GM12878 (cell line): ENCODE data around the gene S100A6. TPM values are rescaled to one million over a fixed set of nuclear protein-coding genes. Genes with fewer than 3 reads are reported as not detected.

Source experiments
- ATAC-seq: fragments of 200-7000 bp; cut with Tn5 transposase; 3 replicates; pipeline ENCODE4 v1.9.1; 2020; ENCODE audit warnings: mild to moderate bottlenecking, moderate library complexity
- BruUV-seq: library from RNA; stranded (reverse); fragments of 400-500 nt; replicated peaks from 2 replicates; lab custom pipeline; 2021; lab: Mats Ljungman, UMichigan
- CTCF ChIA-PET: fragments of 300-600 bp; sonication (Branson Sonifier 250); formaldehyde crosslinking; extraction: SDS; loops from one replicate; lab custom pipeline; 2021; ENCODE audit warnings: inconsistent platforms; lab: Yijun Ruan, JAX
- POLR2A ChIA-PET: fragments of 350-600 bp; formaldehyde crosslinking; extraction: SDS; loops from one replicate; lab custom pipeline; 2021; ENCODE audit warnings: inconsistent platforms; lab: Charles Lee
- RAD21 ChIA-PET: fragments of 300-600 bp; sonication (Branson Sonifier 250); formaldehyde crosslinking; loops from one replicate; lab custom pipeline; 2023; ENCODE audit warnings: antibody characterized with exemption; ENCODE audit not compliant: unreplicated experiment; lab: Charles Lee
- SMC1A ChIA-PET: fragments of 300-600 bp; sonication (Branson Sonifier 250); formaldehyde crosslinking; loops from one replicate; lab custom pipeline; 2023; ENCODE audit not compliant: unreplicated experiment, uncharacterized antibody; lab: Charles Lee
- DNase-seq: peaks from one replicate; pipeline ENCODE4 v3.0.0-alpha.2; 2011; ENCODE audit warnings: low read depth, low spot score
- FAIRE-seq: peaks from 3 replicates; lab custom pipeline; 2011; peaks lifted over from hg19 to GRCh38; lab: Jason Lieb, UNC
- H2AFZ ChIP-seq: 2 replicates; pipeline ENCODE4 v1.6.0; 2011; ENCODE audit warnings: low read depth, low read length, control low read depth; ENCODE audit not compliant: control insufficient read depth
- H3K27ac ChIP-seq: 2 replicates; pipeline ENCODE4 v1.5.1; 2011; ENCODE audit warnings: control low read depth; ENCODE audit not compliant: control insufficient read depth, insufficient read depth
- H3K27me3 ChIP-seq, 2 experiments: replicated peaks in 1 of 2; 2 replicates each; pipeline versions ENCODE4 v1.6.0 to v1.6.1; 2011; ENCODE audit warnings: low read length in 1 of 2; ENCODE audit not compliant: control insufficient read depth in 2 of 2, insufficient read depth in 2 of 2
- H3K36me3 ChIP-seq, 2 experiments: 2 replicates each; pipeline ENCODE4 v1.5.1; 2011; ENCODE audit warnings: low read length in 1 of 2; ENCODE audit not compliant: control insufficient read depth in 2 of 2, insufficient read depth in 2 of 2
- H3K4me1 ChIP-seq: 2 replicates; pipeline ENCODE4 v1.6.1; 2011; ENCODE audit warnings: mild to moderate bottlenecking, low read length, moderate library complexity, mixed read lengths; ENCODE audit not compliant: control insufficient read depth, insufficient read depth
- H3K4me2 ChIP-seq: 2 replicates; pipeline ENCODE4 v1.6.0; 2011; ENCODE audit warnings: control low read depth; ENCODE audit not compliant: control insufficient read depth, insufficient read depth
- H3K4me3 ChIP-seq: fragments of 200-600 bp; sonication (generic); 2 replicates; pipeline ENCODE4 v1.5.1; 2016
- H3K79me2 ChIP-seq: 2 replicates; pipeline ENCODE4 v1.6.0; 2011; ENCODE audit warnings: low read length; ENCODE audit not compliant: control insufficient read depth, insufficient read depth
- H3K9ac ChIP-seq: 2 replicates; pipeline ENCODE4 v1.8.0; 2011; ENCODE audit warnings: low read length, control low read depth, mixed read lengths; ENCODE audit not compliant: control insufficient read depth, insufficient read depth
- H3K9me3 ChIP-seq: replicated peaks from 3 replicates; pipeline ENCODE4 v1.5.1; 2011; ENCODE audit warnings: mild to moderate bottlenecking, low read length; ENCODE audit not compliant: control insufficient read depth, insufficient read depth
- H4K20me1 ChIP-seq: 2 replicates; pipeline ENCODE4 v1.6.0; 2011; ENCODE audit not compliant: control insufficient read depth, insufficient read depth
- EGR1 ChIP-seq, 2 experiments: IDR thresholded peaks; 1 replicate in 1 of 2; 2 replicates in 1 of 2; pipeline ENCODE4 v1.6.1; 2011 to 2012; ENCODE audit warnings: low read depth in 2 of 2, low read length in 2 of 2, borderline replicate concordance in 1 of 2, mild to moderate bottlenecking in 1 of 2, moderate library complexity in 1 of 2
- FOXM1 ChIP-seq: IDR thresholded peaks from 2 replicates; pipeline ENCODE4 v1.6.1; 2012; ENCODE audit warnings: low read depth, mild to moderate bottlenecking, inconsistent platforms, low read length, moderate library complexity
- IRF4 ChIP-seq: IDR thresholded peaks from 2 replicates; pipeline ENCODE4 v1.6.1; 2011; ENCODE audit warnings: low read depth, low read length
- JUND ChIP-seq: IDR thresholded peaks from 2 replicates; pipeline ENCODE4 v1.6.1; 2012; ENCODE audit warnings: low read depth, mild to moderate bottlenecking, low read length, improper control_type of control experiment, moderate library complexity
- LARP7 ChIP-seq: fragments of 450-650 bp; IDR thresholded peaks from 2 replicates; pipeline ENCODE4 v1.6.1; 2017; ENCODE audit warnings: mild to moderate bottlenecking
- MEF2B ChIP-seq: fragments of 450-650 bp; IDR thresholded peaks from 2 replicates; pipeline ENCODE4 v1.6.1; 2018; ENCODE audit warnings: mild to moderate bottlenecking, moderate library complexity; ENCODE audit not compliant: partially characterized antibody, poor library complexity, severe bottlenecking
- MTA3 ChIP-seq: IDR thresholded peaks from 2 replicates; pipeline ENCODE4 v1.6.1; 2012; ENCODE audit warnings: low read length, inconsistent platforms, borderline replicate concordance
- SRF ChIP-seq, 2 experiments: IDR thresholded peaks; 2 replicates each; pipeline ENCODE4 v1.6.1; 2011; ENCODE audit warnings: low read depth in 2 of 2, low read length in 2 of 2, mild to moderate bottlenecking in 1 of 2, moderate library complexity in 1 of 2
- WRNIP1 ChIP-seq: IDR thresholded peaks from 2 replicates; pipeline ENCODE4 v1.6.1; 2011; ENCODE audit warnings: low read depth, low read length, improper control_type of control experiment, borderline replicate concordance
- WGBS: methylation state at CpG from one replicate; pipeline ENCODE4 v1.1.6; 2016; ENCODE audit warnings: low lambda C conversion rate; ENCODE audit not compliant: insufficient replicate concordance, insufficient coverage; ENCODE audit errors: missing lambda C conversion rate; 5-methylcytosine and 5-hydroxymethylcytosine counted together
- in situ Hi-C: fragments of 300-500 bp; cut with MboI; formaldehyde crosslinking; loops from 9 replicates; pipeline ENCODE4 v1.14.3; 2018; ENCODE audit warnings: mixed read lengths
- intact Hi-C: fragments of 100-400 bp; cut with micrococcal nuclease; formaldehyde crosslinking; loops from one replicate; pipeline ENCODE4 v1.14.2; 2022; ENCODE audit not compliant: unreplicated experiment
- polyA plus RNA-seq, 11 experiments: library from polyadenylated mRNA; depleted of rRNA in 4 of 11; unstranded in 6 of 11; stranded (reverse) in 5 of 11; fragments of >200 nt; fragmentation: Nextera tagmentation in 4 of 11; fragmentation: Illumina TruSeq in 1 of 11; extraction: Ambion mirVana in 4 of 11; extraction: Trizol in 1 of 11; gene quantifications; 1 replicate in 1 of 11; 2 replicates in 10 of 11; pipeline versions ENCODE4 v1.2.1 to v1.2.3, GENCODE V29; 2011 to 2016; ENCODE audit warnings: inconsistent platforms in 2 of 11, missing spikeins in 2 of 11, low read depth in 1 of 11
- total RNA-seq, 4 experiments: library from RNA; depleted of rRNA in 3 of 4; stranded (reverse); fragments of >200 nt in 3 of 4; fragmentation: Illumina TruSeq in 1 of 4; extraction: Trizol in 1 of 4; gene quantifications; 2 replicates each; pipeline versions ENCODE4 v1.2.1 to v1.2.3, GENCODE V29; 2013 to 2021
- TF ChIP-seq, protein P1 (sequence below): fragments of 450-650 bp; IDR thresholded peaks from 2 replicates; pipeline ENCODE4 v1.6.1; 2014; ENCODE audit warnings: mild to moderate bottlenecking
- TF ChIP-seq, protein P2 (sequence below): fragments of 450-650 bp; IDR thresholded peaks from 2 replicates; pipeline ENCODE4 v1.6.1; 2017; ENCODE audit warnings: mild to moderate bottlenecking
- TF ChIP-seq, protein P3 (sequence below): IDR thresholded peaks from 2 replicates; pipeline ENCODE4 v1.6.1; 2011; ENCODE audit warnings: low read depth, low read length, improper control_type of control experiment, borderline replicate concordance
- TF ChIP-seq, protein P4 (sequence below): IDR thresholded peaks from 2 replicates; pipeline ENCODE4 v1.6.1; 2012; ENCODE audit warnings: improper control_type of control experiment, low read depth, low read length; ENCODE audit not compliant: insufficient replicate concordance

The S100A6 gene
- total and polyA plus RNA-seq, 10 of the 15 experiments (the other 5 are each of a cell fraction or from before 2014, with no cell fraction given), result 7.2 to 121 (median 45.7) TPM

DNA sequence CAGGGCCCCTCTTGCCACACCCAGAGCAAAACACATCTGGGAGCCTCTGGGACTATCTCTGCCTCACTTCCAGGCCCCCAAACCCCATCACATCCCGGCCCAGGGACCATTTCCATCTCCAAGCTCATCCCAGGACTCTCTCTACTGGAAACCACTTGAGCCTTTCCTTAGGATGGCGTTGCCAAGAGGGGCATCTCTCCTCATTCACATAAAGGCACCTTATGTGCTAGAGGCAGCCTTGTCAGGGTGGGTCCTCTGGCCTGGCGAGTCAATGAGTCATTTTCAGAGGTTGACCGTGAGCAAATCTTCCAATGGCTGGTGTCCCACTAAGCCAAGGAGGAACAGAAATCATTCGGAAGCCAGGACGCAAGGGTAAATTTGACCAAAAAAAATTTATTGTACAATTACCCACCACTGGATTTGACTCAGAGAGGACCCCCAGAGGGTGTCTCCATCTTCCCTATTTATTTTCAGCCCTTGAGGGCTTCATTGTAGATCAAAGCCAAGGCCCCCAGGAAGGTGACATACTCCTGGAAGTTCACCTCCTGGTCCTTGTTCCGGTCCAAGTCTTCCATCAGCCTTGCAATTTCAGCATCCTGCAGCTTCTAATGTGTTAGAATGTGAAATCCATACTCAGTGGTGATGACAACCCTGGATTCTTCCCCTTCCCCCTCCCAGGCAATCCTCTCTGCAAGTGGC lies 1.4 kb downstream of the S100A6 start:
- peaks cover 12% of the 10 kb centered on the region for H3K4me1 ChIP-seq
- FAIRE-seq, result no peak
- ChIA-PET RAD21 (interaction anchor here (0.6 to 6.4 kb wide), 13 partner anchors 10 to 801 kb away, joined by 3 to 74 read pairs (median 5); partner anchors contain the start of genes S100A13, S100A2 and S100A4), CTCF (interaction anchor here (0.5 to 8.6 kb wide), 14 partner anchors 9 to 453 kb away, joined by 3 to 216 read pairs (median 4); partner anchors contain the start of genes RAB13, S100A13, S100A16 and S100A2), POLR2A (interaction anchor here (0.5 to 3.2 kb wide), 8 partner anchors 9 to 635 kb away, joined by 3 to 29 read pairs (median 7); partner anchors contain the start of genes CHTOP, S100A2 and S100A4), SMC1A (interaction anchor here (0.9 to 5.6 kb wide), 11 partner anchors 10 to 188 kb away, joined by 3 to 72 read pairs (median 10); partner anchors contain the start of genes S100A2 and S100A4)
- H3K36me3 ChIP-seq, result no peaks in the 10 kb centered on the region
- H2AFZ ChIP-seq, result no peak overlapping the region
- in situ Hi-C loops, result no loop called here
- H3K27me3 ChIP-seq, result no peaks in the 10 kb centered on the region
- H3K4me2 ChIP-seq, result no peak overlapping the region
- DNase-seq, result no peak
- H3K9me3 ChIP-seq, result no peaks in the 10 kb centered on the region
- intact Hi-C loops, result loop anchor here (5.0 kb wide), 1 partner anchor 33 kb away; the partner anchor contains the start of gene S100A2
- H3K27ac ChIP-seq, result no peak overlapping the region
- H3K4me3 ChIP-seq, result no peak overlapping the region
- H4K20me1 ChIP-seq, result no peaks in the 10 kb centered on the region
- no peaks in the 10 kb centered on the region; the same call in 1 of the 2 replicates for H3K79me2 ChIP-seq
- BruUV-seq, result no TSS peak
- no peak overlapping the region for H3K9ac ChIP-seq
- ATAC-seq, result no peak
- 62% methylated on average over 7 of the region's 7 CpGs for WGBS
- TF ChIP-seq SRF (IDR thresholded peaks at IDR 0.05; ENCODE audit: low read depth in 2 of 2, low read length in 2 of 2) (no peak), MTA3 (no peak), EGR1 (IDR thresholded peaks at IDR 0.05; ENCODE audit: borderline replicate concordance in 1 of 2, low read depth in 2 of 2, low read length in 2 of 2) (no peak), WRNIP1 (no peak), JUND (no peak), MEF2B (no peak), FOXM1 (no peak), IRF4 (no peak), LARP7 (no peak)
- TF ChIP-seq, protein P1, sequence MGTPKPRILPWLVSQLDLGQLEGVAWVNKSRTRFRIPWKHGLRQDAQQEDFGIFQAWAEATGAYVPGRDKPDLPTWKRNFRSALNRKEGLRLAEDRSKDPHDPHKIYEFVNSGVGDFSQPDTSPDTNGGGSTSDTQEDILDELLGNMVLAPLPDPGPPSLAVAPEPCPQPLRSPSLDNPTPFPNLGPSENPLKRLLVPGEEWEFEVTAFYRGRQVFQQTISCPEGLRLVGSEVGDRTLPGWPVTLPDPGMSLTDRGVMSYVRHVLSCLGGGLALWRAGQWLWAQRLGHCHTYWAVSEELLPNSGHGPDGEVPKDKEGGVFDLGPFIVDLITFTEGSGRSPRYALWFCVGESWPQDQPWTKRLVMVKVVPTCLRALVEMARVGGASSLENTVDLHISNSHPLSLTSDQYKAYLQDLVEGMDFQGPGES, result no peak
- TF ChIP-seq, protein P2, sequence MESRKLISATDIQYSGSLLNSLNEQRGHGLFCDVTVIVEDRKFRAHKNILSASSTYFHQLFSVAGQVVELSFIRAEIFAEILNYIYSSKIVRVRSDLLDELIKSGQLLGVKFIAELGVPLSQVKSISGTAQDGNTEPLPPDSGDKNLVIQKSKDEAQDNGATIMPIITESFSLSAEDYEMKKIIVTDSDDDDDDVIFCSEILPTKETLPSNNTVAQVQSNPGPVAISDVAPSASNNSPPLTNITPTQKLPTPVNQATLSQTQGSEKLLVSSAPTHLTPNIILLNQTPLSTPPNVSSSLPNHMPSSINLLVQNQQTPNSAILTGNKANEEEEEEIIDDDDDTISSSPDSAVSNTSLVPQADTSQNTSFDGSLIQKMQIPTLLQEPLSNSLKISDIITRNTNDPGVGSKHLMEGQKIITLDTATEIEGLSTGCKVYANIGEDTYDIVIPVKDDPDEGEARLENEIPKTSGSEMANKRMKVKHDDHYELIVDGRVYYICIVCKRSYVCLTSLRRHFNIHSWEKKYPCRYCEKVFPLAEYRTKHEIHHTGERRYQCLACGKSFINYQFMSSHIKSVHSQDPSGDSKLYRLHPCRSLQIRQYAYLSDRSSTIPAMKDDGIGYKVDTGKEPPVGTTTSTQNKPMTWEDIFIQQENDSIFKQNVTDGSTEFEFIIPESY, result no peak
- TF ChIP-seq, protein P3, sequence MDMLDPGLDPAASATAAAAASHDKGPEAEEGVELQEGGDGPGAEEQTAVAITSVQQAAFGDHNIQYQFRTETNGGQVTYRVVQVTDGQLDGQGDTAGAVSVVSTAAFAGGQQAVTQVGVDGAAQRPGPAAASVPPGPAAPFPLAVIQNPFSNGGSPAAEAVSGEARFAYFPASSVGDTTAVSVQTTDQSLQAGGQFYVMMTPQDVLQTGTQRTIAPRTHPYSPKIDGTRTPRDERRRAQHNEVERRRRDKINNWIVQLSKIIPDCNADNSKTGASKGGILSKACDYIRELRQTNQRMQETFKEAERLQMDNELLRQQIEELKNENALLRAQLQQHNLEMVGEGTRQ, result no peak
- TF ChIP-seq, protein P4, sequence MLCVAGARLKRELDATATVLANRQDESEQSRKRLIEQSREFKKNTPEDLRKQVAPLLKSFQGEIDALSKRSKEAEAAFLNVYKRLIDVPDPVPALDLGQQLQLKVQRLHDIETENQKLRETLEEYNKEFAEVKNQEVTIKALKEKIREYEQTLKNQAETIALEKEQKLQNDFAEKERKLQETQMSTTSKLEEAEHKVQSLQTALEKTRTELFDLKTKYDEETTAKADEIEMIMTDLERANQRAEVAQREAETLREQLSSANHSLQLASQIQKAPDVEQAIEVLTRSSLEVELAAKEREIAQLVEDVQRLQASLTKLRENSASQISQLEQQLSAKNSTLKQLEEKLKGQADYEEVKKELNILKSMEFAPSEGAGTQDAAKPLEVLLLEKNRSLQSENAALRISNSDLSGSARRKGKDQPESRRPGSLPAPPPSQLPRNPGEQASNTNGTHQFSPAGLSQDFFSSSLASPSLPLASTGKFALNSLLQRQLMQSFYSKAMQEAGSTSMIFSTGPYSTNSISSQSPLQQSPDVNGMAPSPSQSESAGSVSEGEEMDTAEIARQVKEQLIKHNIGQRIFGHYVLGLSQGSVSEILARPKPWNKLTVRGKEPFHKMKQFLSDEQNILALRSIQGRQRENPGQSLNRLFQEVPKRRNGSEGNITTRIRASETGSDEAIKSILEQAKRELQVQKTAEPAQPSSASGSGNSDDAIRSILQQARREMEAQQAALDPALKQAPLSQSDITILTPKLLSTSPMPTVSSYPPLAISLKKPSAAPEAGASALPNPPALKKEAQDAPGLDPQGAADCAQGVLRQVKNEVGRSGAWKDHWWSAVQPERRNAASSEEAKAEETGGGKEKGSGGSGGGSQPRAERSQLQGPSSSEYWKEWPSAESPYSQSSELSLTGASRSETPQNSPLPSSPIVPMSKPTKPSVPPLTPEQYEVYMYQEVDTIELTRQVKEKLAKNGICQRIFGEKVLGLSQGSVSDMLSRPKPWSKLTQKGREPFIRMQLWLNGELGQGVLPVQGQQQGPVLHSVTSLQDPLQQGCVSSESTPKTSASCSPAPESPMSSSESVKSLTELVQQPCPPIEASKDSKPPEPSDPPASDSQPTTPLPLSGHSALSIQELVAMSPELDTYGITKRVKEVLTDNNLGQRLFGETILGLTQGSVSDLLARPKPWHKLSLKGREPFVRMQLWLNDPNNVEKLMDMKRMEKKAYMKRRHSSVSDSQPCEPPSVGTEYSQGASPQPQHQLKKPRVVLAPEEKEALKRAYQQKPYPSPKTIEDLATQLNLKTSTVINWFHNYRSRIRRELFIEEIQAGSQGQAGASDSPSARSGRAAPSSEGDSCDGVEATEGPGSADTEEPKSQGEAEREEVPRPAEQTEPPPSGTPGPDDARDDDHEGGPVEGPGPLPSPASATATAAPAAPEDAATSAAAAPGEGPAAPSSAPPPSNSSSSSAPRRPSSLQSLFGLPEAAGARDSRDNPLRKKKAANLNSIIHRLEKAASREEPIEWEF, result no peak
